ENCODE measurements around the gene EBNA1BP2.
"Not testable (repeated sequence)": the region's sequence is repeated elsewhere in the genome, so short reads cannot be mapped to it uniquely, and the experiment has no call there.

Gene EBNA1BP2

GRCh38 chr1:43153443-43153842 lies 18.6 kb downstream of the EBNA1BP2 start:
- no peak for TF ChIP-seq JUND (IDR thresholded peaks at IDR 0.05; ENCODE audit: low read depth)
- DNase-seq (ENCODE audit: low read depth in 1 of 2, low spot score in 1 of 2), result no peak
- in situ Hi-C loops (cut with HindIII; ENCODE audit: low pct_unique_long_range_greater_than_20kb, low sequenced_read_pairs), result no loop called here

- TF ChIP-seq JUND (IDR thresholded peaks at IDR 0.05; ENCODE audit: low read depth), result no peak
- DNase-seq (ENCODE audit: low read depth in 1 of 2, low spot score in 1 of 2), result no peak
- in situ Hi-C loops (cut with HindIII; ENCODE audit: low pct_unique_long_range_greater_than_20kb, low sequenced_read_pairs), result no loop called here
These were observed 19.2 kb downstream of the EBNA1BP2 start for GRCh38 chr1:43152866-43153265.

GRCh38 chr1:43149889-43150288 lies 22.2 kb downstream of the EBNA1BP2 start:
- DNase-seq (ENCODE audit: low read depth in 1 of 2, low spot score in 1 of 2), result no peak
- in situ Hi-C loops (cut with HindIII; ENCODE audit: low pct_unique_long_range_greater_than_20kb, low sequenced_read_pairs), result no loop called here
- no peak for TF ChIP-seq JUND (IDR thresholded peaks at IDR 0.05; ENCODE audit: low read depth)

GRCh38 chr1:43147625-43148327 lies 24.3 kb downstream of the EBNA1BP2 start:
- no peak for TF ChIP-seq JUND (IDR thresholded peaks at IDR 0.05; ENCODE audit: low read depth)
- peak; percentile 32 to 86 for DNase-seq (ENCODE audit: low read depth in 1 of 2, low spot score in 1 of 2)
- in situ Hi-C loops (cut with HindIII; ENCODE audit: low pct_unique_long_range_greater_than_20kb, low sequenced_read_pairs), result no loop called here

- no peak for TF ChIP-seq JUND (IDR thresholded peaks at IDR 0.05; ENCODE audit: low read depth)
- in situ Hi-C loops (cut with HindIII; ENCODE audit: low pct_unique_long_range_greater_than_20kb, low sequenced_read_pairs), result no loop called here
- no peak for DNase-seq (ENCODE audit: low read depth in 1 of 2, low spot score in 1 of 2)
These were observed 27.9 kb downstream of the EBNA1BP2 start for GRCh38 chr1:43144237-43144636.

GRCh38 chr1:43143441-43143888 lies 28.6 kb downstream of the EBNA1BP2 start:
- TF ChIP-seq JUND (IDR thresholded peaks at IDR 0.05; ENCODE audit: low read depth), result no peak
- in situ Hi-C loops (cut with HindIII; ENCODE audit: low pct_unique_long_range_greater_than_20kb, low sequenced_read_pairs), result no loop called here
- DNase-seq (ENCODE audit: low read depth in 1 of 2, low spot score in 1 of 2), result no peak

- in situ Hi-C loops (cut with HindIII; ENCODE audit: low pct_unique_long_range_greater_than_20kb, low sequenced_read_pairs), result no loop called here
- no peak for TF ChIP-seq JUND (IDR thresholded peaks at IDR 0.05; ENCODE audit: low read depth)
- no peak for DNase-seq (ENCODE audit: low read depth in 1 of 2, low spot score in 1 of 2)
These were observed 31.5 kb downstream of the EBNA1BP2 start for GRCh38 chr1:43140583-43140982.

GRCh38 chr1:43140010-43140409 lies 32.1 kb downstream of the EBNA1BP2 start:
- in situ Hi-C loops (cut with HindIII; ENCODE audit: low pct_unique_long_range_greater_than_20kb, low sequenced_read_pairs), result no loop called here
- no peak for TF ChIP-seq JUND (IDR thresholded peaks at IDR 0.05; ENCODE audit: low read depth)
- DNase-seq (ENCODE audit: low read depth in 1 of 2, low spot score in 1 of 2), result no peak

GRCh38 chr1:43139295-43139694 lies 32.8 kb downstream of the EBNA1BP2 start:
- DNase-seq (ENCODE audit: low read depth in 1 of 2, low spot score in 1 of 2); in situ Hi-C loops (cut with HindIII; ENCODE audit: low pct_unique_long_range_greater_than_20kb, low sequenced_read_pairs): not testable (repeated sequence)

- no peak for DNase-seq (ENCODE audit: low read depth in 1 of 2, low spot score in 1 of 2)
- in situ Hi-C loops (cut with HindIII; ENCODE audit: low pct_unique_long_range_greater_than_20kb, low sequenced_read_pairs), result no loop called here
- no peak for TF ChIP-seq JUND (IDR thresholded peaks at IDR 0.05; ENCODE audit: low read depth)
These were observed 34.5 kb downstream of the EBNA1BP2 start for GRCh38 chr1:43137445-43138052.

GRCh38 chr1:43135857-43136781 lies 36.0 kb downstream of the EBNA1BP2 start:
- in situ Hi-C loops (cut with HindIII; ENCODE audit: low pct_unique_long_range_greater_than_20kb, low sequenced_read_pairs), result no loop called here
- no peak for TF ChIP-seq JUND (IDR thresholded peaks at IDR 0.05; ENCODE audit: low read depth)
- peak in 1 of 2 experiments; percentile 34 for DNase-seq (ENCODE audit: low read depth in 1 of 2, low spot score in 1 of 2)

- no peak for TF ChIP-seq JUND (IDR thresholded peaks at IDR 0.05; ENCODE audit: low read depth)
- DNase-seq (ENCODE audit: low read depth in 1 of 2, low spot score in 1 of 2), result no peak
- in situ Hi-C loops (cut with HindIII; ENCODE audit: low pct_unique_long_range_greater_than_20kb, low sequenced_read_pairs), result no loop called here
These were observed 37.5 kb downstream of the EBNA1BP2 start for GRCh38 chr1:43134640-43135039.

GRCh38 chr1:43134068-43134467 lies 38.0 kb downstream of the EBNA1BP2 start:
- no peak for DNase-seq (ENCODE audit: low read depth in 1 of 2, low spot score in 1 of 2)
- no peak for TF ChIP-seq JUND (IDR thresholded peaks at IDR 0.05; ENCODE audit: low read depth)
- in situ Hi-C loops (cut with HindIII; ENCODE audit: low pct_unique_long_range_greater_than_20kb, low sequenced_read_pairs), result no loop called here

Data from T47D (cell line).